SK-N-SH treated with all-trans-retinoic acid at 6 μM for 48 hours (cell line): Measurements from ENCODE around the gene SULT1A1.

Experiments
- ATAC-seq: fragments of 200-7000 bp; cut with Tn5 transposase; 3 replicates; pipeline ENCODE4 v1.9.1; 2020; ENCODE audit warnings: mild to moderate bottlenecking, moderate library complexity
- BACH2 ChIP-seq: fragments of 250-450 bp; sonication (Bioruptor Pico); IDR thresholded peaks from 2 replicates; pipeline ENCODE4 v1.9.0; 2021; ENCODE audit warnings: mild to moderate bottlenecking, borderline replicate concordance
- CREB5 ChIP-seq: fragments of 250-450 bp; sonication (Bioruptor Pico); IDR thresholded peaks from 2 replicates; pipeline ENCODE4 v1.5.1; 2020; ENCODE audit warnings: low read depth, mild to moderate bottlenecking, moderate library complexity
- CSDC2 ChIP-seq: fragments of 250-450 bp; sonication (Bioruptor Pico); IDR thresholded peaks from 2 replicates; pipeline ENCODE4 v1.5.0; 2020; ENCODE audit warnings: mild to moderate bottlenecking, moderate library complexity
- CSRNP3 ChIP-seq: fragments of 250-450 bp; sonication (Bioruptor Pico); IDR thresholded peaks from 2 replicates; pipeline ENCODE4 v1.5.1; 2021; ENCODE audit warnings: mild to moderate bottlenecking, moderate library complexity
- ESRRG ChIP-seq: fragments of 250-450 bp; sonication (Bioruptor Pico); IDR thresholded peaks from 2 replicates; pipeline ENCODE4 v1.6.1; 2021; ENCODE audit warnings: mild to moderate bottlenecking
- GLIS3 ChIP-seq: fragments of 250-450 bp; sonication (Bioruptor Pico); IDR thresholded peaks from 2 replicates; pipeline ENCODE4 v1.5.0; 2020; ENCODE audit warnings: mild to moderate bottlenecking, moderate library complexity
- ISL1 ChIP-seq: fragments of 250-450 bp; sonication (Bioruptor Pico); IDR thresholded peaks from 2 replicates; pipeline ENCODE4 v2.1.2; 2022; ENCODE audit warnings: mild to moderate bottlenecking, moderate library complexity
- OSR1 ChIP-seq: fragments of 250-450 bp; sonication (Bioruptor Pico); IDR thresholded peaks from 2 replicates; pipeline ENCODE4 v1.8.0; 2022; ENCODE audit warnings: moderate library complexity, mild to moderate bottlenecking, inconsistent platforms
- POU6F1 ChIP-seq: fragments of 250-450 bp; sonication (Bioruptor Pico); IDR thresholded peaks from 2 replicates; pipeline ENCODE4 v1.8.0; 2021; ENCODE audit warnings: low read depth, mild to moderate bottlenecking, moderate library complexity, borderline replicate concordance
- PPARA ChIP-seq: fragments of 250-450 bp; sonication (Bioruptor Pico); IDR thresholded peaks from 2 replicates; pipeline ENCODE4 v1.5.0; 2020; ENCODE audit warnings: mild to moderate bottlenecking, borderline replicate concordance
- RARB ChIP-seq: fragments of 250-450 bp; sonication (Bioruptor Pico); IDR thresholded peaks from 2 replicates; pipeline ENCODE4 v1.8.0; 2021; ENCODE audit warnings: mild to moderate bottlenecking, moderate library complexity
- SNAI2 ChIP-seq: fragments of 250-450 bp; sonication (Bioruptor Pico); IDR thresholded peaks from 2 replicates; pipeline ENCODE4 v1.5.0; 2020; ENCODE audit warnings: mild to moderate bottlenecking, moderate library complexity
- TOX ChIP-seq: fragments of 250-450 bp; sonication (Bioruptor Pico); IDR thresholded peaks from 2 replicates; pipeline ENCODE4 v1.8.0; 2021; ENCODE audit warnings: mild to moderate bottlenecking, moderate library complexity, borderline replicate concordance
- TSHZ2 ChIP-seq: fragments of 250-450 bp; sonication (Bioruptor Pico); IDR thresholded peaks from 2 replicates; pipeline ENCODE4 v1.5.0; 2020; ENCODE audit warnings: mild to moderate bottlenecking, moderate library complexity
- ZC3H10 ChIP-seq: fragments of 250-450 bp; sonication (Bioruptor Pico); IDR thresholded peaks from 2 replicates; pipeline ENCODE4 v1.5.1; 2021; ENCODE audit warnings: mild to moderate bottlenecking, moderate library complexity
- ZFP3 ChIP-seq: fragments of 250-450 bp; sonication (Bioruptor Pico); IDR thresholded peaks from 2 replicates; pipeline ENCODE4 v1.5.0; 2020; ENCODE audit warnings: mild to moderate bottlenecking, moderate library complexity
- ZFP30 ChIP-seq: fragments of 450-650 bp; formaldehyde crosslinking; IDR thresholded peaks from 2 replicates; pipeline ENCODE4 v1.5.0; 2022; ENCODE audit warnings: mild to moderate bottlenecking, moderate library complexity
- ZNF70 ChIP-seq: fragments of 450-650 bp; formaldehyde crosslinking; IDR thresholded peaks from 2 replicates; pipeline ENCODE4 v1.5.0; 2020; ENCODE audit warnings: mild to moderate bottlenecking, moderate library complexity

SULT1A1 gene

GRCh38 chr16:28572696-28573510 is 36.9 kb downstream of the SULT1A1 start (continued):
- no peak for TF ChIP-seq CREB5
- TF ChIP-seq ESRRG (CRISPR knock-in tag), result no peak

- TF ChIP-seq CSRNP3 (no peak), CREB5 (no peak), ZNF70 (no peak), TSHZ2 (CRISPR knock-in tag) (no peak), ZFP3 (CRISPR knock-in tag) (no peak), CSDC2 (no peak), ZC3H10 (CRISPR knock-in tag) (no peak), OSR1 (CRISPR knock-in tag) (no peak), ESRRG (CRISPR knock-in tag) (no peak), ZFP30 (no peak), SNAI2 (CRISPR knock-in tag) (no peak), GLIS3 (CRISPR knock-in tag) (no peak), BACH2 (no peak)
- TF ChIP-seq, all 23 proteins: peak for 0
- no peak for ATAC-seq
These were observed 39.7 kb downstream of the SULT1A1 start for GRCh38 chr16:28569968-28570752.

- ATAC-seq, result no peak
- TF ChIP-seq PPARA (no peak), ESRRG (CRISPR knock-in tag) (no peak), ZC3H10 (CRISPR knock-in tag) (no peak), BACH2 (no peak), TOX (CRISPR knock-in tag) (no peak), ZNF70 (no peak), RARB (no peak), ISL1 (no peak), CSRNP3 (no peak), CREB5 (no peak), GLIS3 (CRISPR knock-in tag) (no peak), POU6F1 (CRISPR knock-in tag) (no peak), ZFP3 (CRISPR knock-in tag) (no peak), CSDC2 (no peak), ZFP30 (no peak)
These were observed 40.8 kb downstream of the SULT1A1 start for GRCh38 chr16:28569021-28569420.
